Mesenchymal stem cell (in vitro differentiated cells and primary cell): Measurements from ENCODE around the gene HMCES.

Source experiments
- DNase-seq: peaks from one replicate; pipeline ENCODE4 v3.0.0-alpha.2; 2013
- H2AFZ ChIP-seq: one replicate; pipeline ENCODE4 v1.6.1; 2013; ENCODE audit warnings: low read depth, mild to moderate bottlenecking, control low read depth, inconsistent platforms, low read length, moderate library complexity
- H2AK5ac ChIP-seq: 2 replicates; pipeline ENCODE4 v1.6.1; 2013; ENCODE audit warnings: low read length, moderate library complexity, mild to moderate bottlenecking, inconsistent platforms; ENCODE audit not compliant: severe bottlenecking
- H2BK120ac ChIP-seq: one replicate; pipeline ENCODE4 v1.6.1; 2013; ENCODE audit warnings: low read depth, mild to moderate bottlenecking, inconsistent platforms, low read length, moderate library complexity
- H2BK12ac ChIP-seq, 2 experiments: one replicate each; pipeline ENCODE4 v1.6.1; 2013; ENCODE audit warnings: inconsistent platforms in 2 of 2, low read length in 2 of 2, mild to moderate bottlenecking in 2 of 2, moderate library complexity in 2 of 2, control low read depth in 1 of 2
- H2BK15ac ChIP-seq: one replicate; pipeline ENCODE4 v1.6.1; 2013; ENCODE audit warnings: mild to moderate bottlenecking, low read depth, inconsistent platforms; ENCODE audit not compliant: poor library complexity, severe bottlenecking
- H2BK5ac ChIP-seq: 2 replicates; pipeline ENCODE4 v1.6.1; 2013; ENCODE audit warnings: low read depth, mild to moderate bottlenecking, low read length, control low read depth, inconsistent platforms; ENCODE audit not compliant: poor library complexity, severe bottlenecking
- H3K14ac ChIP-seq, 2 experiments: one replicate each; pipeline ENCODE4 v1.6.1; 2013; ENCODE audit warnings: inconsistent platforms in 2 of 2, low read length in 2 of 2, control low read depth in 1 of 2, mild to moderate bottlenecking in 1 of 2, moderate library complexity in 1 of 2
- H3K18ac ChIP-seq, 2 experiments: one replicate each; pipeline ENCODE4 v1.6.1; 2013; ENCODE audit warnings: inconsistent platforms in 2 of 2, low read length in 2 of 2, control low read depth in 1 of 2, low read depth in 1 of 2, mild to moderate bottlenecking in 1 of 2
- H3K23ac ChIP-seq, 2 experiments: one replicate each; pipeline ENCODE4 v1.6.1; 2013; ENCODE audit warnings: inconsistent platforms in 2 of 2, low read length in 2 of 2, mild to moderate bottlenecking in 2 of 2, moderate library complexity in 2 of 2, control low read depth in 1 of 2
- H3K27ac ChIP-seq: 2 replicates; pipeline ENCODE4 v1.5.1; 2013; ENCODE audit warnings: mild to moderate bottlenecking, moderate library complexity, low read length, control low read depth, inconsistent platforms; ENCODE audit not compliant: poor library complexity, severe bottlenecking
- H3K27me3 ChIP-seq, 2 experiments: 2 replicates each; pipeline versions ENCODE4 v1.6.1 to v1.7.0; 2013; ENCODE audit warnings: low read length in 2 of 2, mild to moderate bottlenecking in 2 of 2, moderate library complexity in 2 of 2, control low read depth in 1 of 2, inconsistent platforms in 1 of 2; ENCODE audit not compliant: control insufficient read depth in 1 of 2, insufficient read depth in 1 of 2
- H3K36me3 ChIP-seq, 2 experiments: 2 replicates each; pipeline versions ENCODE4 v1.6.1 to v1.7.0; 2013; ENCODE audit warnings: low read length in 2 of 2, control low read depth in 1 of 2, inconsistent platforms in 1 of 2, low read depth in 1 of 2, mild to moderate bottlenecking in 1 of 2; ENCODE audit not compliant: insufficient read depth in 2 of 2, control insufficient read depth in 1 of 2
- H3K4ac ChIP-seq, 2 experiments: one replicate each; pipeline ENCODE4 v1.6.1; 2013; ENCODE audit warnings: inconsistent platforms in 2 of 2, low read length in 2 of 2, mild to moderate bottlenecking in 2 of 2, moderate library complexity in 2 of 2, control low read depth in 1 of 2, low read depth in 1 of 2
- H3K4me1 ChIP-seq: 2 replicates; pipeline ENCODE4 v1.6.1; 2013; ENCODE audit warnings: low read depth, low read length, control low read depth; ENCODE audit not compliant: control insufficient read depth, insufficient read depth
- H3K4me2 ChIP-seq: 2 replicates; pipeline ENCODE4 v1.6.1; 2013; ENCODE audit warnings: low read length, mild to moderate bottlenecking, inconsistent platforms; ENCODE audit not compliant: poor library complexity, severe bottlenecking
- H3K4me3 ChIP-seq, 2 experiments: 2 replicates each; pipeline versions ENCODE4 v1.5.1 to v1.7.0; 2013; ENCODE audit warnings: low read length in 2 of 2, mild to moderate bottlenecking in 2 of 2, control low read depth in 1 of 2, low read depth in 1 of 2; ENCODE audit not compliant: insufficient read depth in 1 of 2
- H3K79me1 ChIP-seq: replicated peaks from 2 replicates; pipeline ENCODE4 v1.6.1; 2013; ENCODE audit warnings: mild to moderate bottlenecking, control low read depth, low read length, inconsistent platforms; ENCODE audit not compliant: poor library complexity, severe bottlenecking
- H3K9ac ChIP-seq: 2 replicates; pipeline ENCODE4 v1.7.0; 2013; ENCODE audit warnings: mild to moderate bottlenecking, low read length, moderate library complexity
- H3K9me3 ChIP-seq: 2 replicates; pipeline ENCODE4 v1.7.0; 2013; ENCODE audit warnings: mild to moderate bottlenecking, low read length; ENCODE audit not compliant: control insufficient read depth
- H4K8ac ChIP-seq: one replicate; pipeline ENCODE4 v1.6.1; 2013; ENCODE audit warnings: inconsistent platforms, mild to moderate bottlenecking, low read length, moderate library complexity
- H4K91ac ChIP-seq: one replicate; pipeline ENCODE4 v1.6.1; 2013; ENCODE audit warnings: mild to moderate bottlenecking, low read length, inconsistent platforms
- WGBS: methylation state at CpG from one replicate; pipeline ENCODE4 v1.1.7; 2013; ENCODE audit warnings: mixed read lengths; 5-methylcytosine and 5-hydroxymethylcytosine counted together

The HMCES gene

DNA sequence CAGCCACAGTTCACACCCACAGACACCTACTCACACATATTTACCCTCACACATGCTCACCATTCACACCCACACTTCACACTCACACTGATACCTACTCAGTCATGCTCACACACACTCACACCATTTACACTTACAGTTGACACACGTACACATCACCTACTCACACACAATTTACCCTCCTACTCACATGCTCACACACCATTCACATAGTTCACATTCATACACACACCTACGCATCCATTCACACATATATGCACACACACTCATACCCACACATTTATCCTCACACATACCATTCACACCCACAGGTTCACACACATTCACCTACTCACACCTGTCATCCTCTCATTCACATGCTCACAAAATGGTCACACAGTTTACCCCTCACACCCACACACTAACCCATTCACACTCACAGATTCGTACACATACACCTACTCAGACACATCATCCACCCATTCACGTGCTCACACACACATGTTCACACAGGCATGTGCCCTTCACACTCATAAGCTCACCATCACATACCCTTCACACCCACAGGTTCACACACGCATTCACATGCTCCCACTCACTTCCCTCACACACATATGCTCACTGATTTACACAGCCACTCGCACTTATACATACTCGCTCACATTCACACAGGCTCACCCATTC, 42.3 kb downstream of the HMCES start:
- no peak overlapping the region for H4K8ac ChIP-seq
- no peak overlapping the region for H2AK5ac ChIP-seq
- H3K27me3 ChIP-seq, result no peaks in the 10 kb centered on the region
- no peak overlapping the region for H3K18ac ChIP-seq
- H2BK12ac ChIP-seq, result no peak overlapping the region
- H4K91ac ChIP-seq, result no peak overlapping the region
- H3K4me2 ChIP-seq, result no peak overlapping the region
- no peak for DNase-seq
- WGBS, result 96% methylated on average over 7 of the region's 7 CpGs
- no peak overlapping the region for H2AFZ ChIP-seq
- no peak overlapping the region for H3K23ac ChIP-seq
- H3K4ac ChIP-seq, result no peak overlapping the region
- H3K14ac ChIP-seq, result no peak overlapping the region
- peaks cover 13 to 25% of the 10 kb centered on the region in 2 experiments for H3K36me3 ChIP-seq
- no peak overlapping the region for H2BK120ac ChIP-seq
- no peaks in the 10 kb centered on the region for H3K9me3 ChIP-seq
- H2BK15ac ChIP-seq, result no peak overlapping the region
- no peak overlapping the region for H3K9ac ChIP-seq
- H3K27ac ChIP-seq, result no peak overlapping the region
- H3K79me1 ChIP-seq, result peaks cover 20% of the 10 kb centered on the region
- H3K4me1 ChIP-seq, result peaks cover 6% of the 10 kb centered on the region
- no peak overlapping the region for H3K4me3 ChIP-seq
- no peak overlapping the region for H2BK5ac ChIP-seq

GRCh38 chr3:129321887-129322286, 43.2 kb downstream of the HMCES start:
- no peak overlapping the region for H4K91ac ChIP-seq
- H2BK5ac ChIP-seq, result no peak overlapping the region
- DNase-seq, result no peak
- H3K4me1 ChIP-seq, result peaks cover 4% of the 10 kb centered on the region
- no peaks in the 10 kb centered on the region for H3K27me3 ChIP-seq
- H3K23ac ChIP-seq, result no peak overlapping the region
- H3K14ac ChIP-seq, result no peak overlapping the region
- H2AFZ ChIP-seq, result no peak overlapping the region
- H3K36me3 ChIP-seq, result peaks cover 13 to 25% of the 10 kb centered on the region in 2 experiments
- 94% methylated on average over 9 of the region's 9 CpGs for WGBS
- H3K27ac ChIP-seq, result no peak overlapping the region
- H3K4me3 ChIP-seq, result no peak overlapping the region
- no peak overlapping the region for H3K18ac ChIP-seq
- H2AK5ac ChIP-seq, result no peak overlapping the region
- H2BK120ac ChIP-seq, result no peak overlapping the region
- H3K79me1 ChIP-seq, result peaks cover 17% of the 10 kb centered on the region
- H3K4me2 ChIP-seq, result no peak overlapping the region
- H2BK12ac ChIP-seq, result no peak overlapping the region
- H2BK15ac ChIP-seq, result no peak overlapping the region
- no peaks in the 10 kb centered on the region for H3K9me3 ChIP-seq
- no peak overlapping the region for H4K8ac ChIP-seq
- H3K9ac ChIP-seq, result no peak overlapping the region
- H3K4ac ChIP-seq, result no peak overlapping the region

GRCh38 chr3:129323651-129324294, 45.1 kb downstream of the HMCES start:
- H3K18ac ChIP-seq, result no peak overlapping the region
- peaks cover 3% of the 10 kb centered on the region for H3K79me1 ChIP-seq
- H2BK15ac ChIP-seq, result no peak overlapping the region
- no peak overlapping the region for H4K8ac ChIP-seq
- no peak overlapping the region for H3K14ac ChIP-seq
- H2BK12ac ChIP-seq, result no peak overlapping the region
- WGBS, result 87% methylated on average over 12 of the region's 12 CpGs
- peaks cover 13 to 25% of the 10 kb centered on the region in 2 experiments for H3K36me3 ChIP-seq
- H3K27me3 ChIP-seq, result no peaks in the 10 kb centered on the region
- no peak overlapping the region for H3K27ac ChIP-seq
- no peak overlapping the region for H3K4ac ChIP-seq
- no peak overlapping the region for H3K9ac ChIP-seq
- no peak overlapping the region for H2AK5ac ChIP-seq
- no peaks in the 10 kb centered on the region for H3K4me1 ChIP-seq
- H3K4me3 ChIP-seq, result no peak overlapping the region
- no peak overlapping the region for H2BK120ac ChIP-seq
- H2AFZ ChIP-seq, result no peak overlapping the region
- no peak overlapping the region for H4K91ac ChIP-seq
- H3K9me3 ChIP-seq, result no peaks in the 10 kb centered on the region
- DNase-seq, result no peak
- H2BK5ac ChIP-seq, result no peak overlapping the region
- no peak overlapping the region for H3K4me2 ChIP-seq
- no peak overlapping the region for H3K23ac ChIP-seq

- Histone ChIP-seq H3K27ac (no peak overlapping the region), H2BK5ac (no peak overlapping the region), H3K4ac (no peak overlapping the region), H2BK12ac (no peak overlapping the region), H4K91ac (no peak overlapping the region), H3K18ac (no peak overlapping the region), H3K14ac (no peak overlapping the region), H2AK5ac (no peak overlapping the region), H3K79me1 (peaks cover 1% of the 10 kb centered on the region), H2AFZ (no peak overlapping the region), H3K9ac (no peak overlapping the region), H3K27me3 (no peaks in the 10 kb centered on the region), H3K4me3 (no peak overlapping the region), H3K4me1 (no peaks in the 10 kb centered on the region), H4K8ac (no peak overlapping the region), H2BK120ac (no peak overlapping the region), H2BK15ac (no peak overlapping the region), H3K9me3 (no peaks in the 10 kb centered on the region), H3K4me2 (no peak overlapping the region), H3K36me3 (peaks cover 13 to 21% of the 10 kb centered on the region in 2 experiments), H3K23ac (no peak overlapping the region)
- DNase-seq, result no peak
- 97% methylated on average over 12 of the region's 12 CpGs for WGBS
Measured at GRCh38 chr3:129324855-129325254, 46.2 kb downstream of the HMCES start.
